ENCODE measurements around the gene CDH12.
"Not testable (repeated sequence)": the region's sequence is repeated elsewhere in the genome, so short reads cannot be mapped to it uniquely, and the experiment has no call there.

The CDH12 gene

DNA sequence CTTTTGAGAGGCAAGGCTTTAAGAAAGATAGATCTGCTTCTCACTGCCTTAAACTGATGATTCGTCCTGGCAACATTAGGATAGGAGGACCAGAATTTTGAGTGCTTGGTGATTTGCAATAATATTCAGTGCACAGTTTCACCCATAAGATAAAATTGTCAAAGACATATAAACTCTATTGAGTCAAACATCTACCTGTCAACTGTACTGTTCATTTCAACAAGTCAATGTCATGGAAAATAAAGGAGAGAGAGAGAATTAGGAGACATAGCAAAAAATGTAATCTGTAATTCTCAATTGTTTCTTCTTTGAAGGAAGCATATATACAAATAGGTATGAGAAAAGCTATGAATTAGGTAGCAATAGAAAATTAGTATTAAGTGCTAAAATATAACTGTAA lies 237.2 kb downstream of the CDH12 start:
- TF ChIP-seq, protein P1, sequence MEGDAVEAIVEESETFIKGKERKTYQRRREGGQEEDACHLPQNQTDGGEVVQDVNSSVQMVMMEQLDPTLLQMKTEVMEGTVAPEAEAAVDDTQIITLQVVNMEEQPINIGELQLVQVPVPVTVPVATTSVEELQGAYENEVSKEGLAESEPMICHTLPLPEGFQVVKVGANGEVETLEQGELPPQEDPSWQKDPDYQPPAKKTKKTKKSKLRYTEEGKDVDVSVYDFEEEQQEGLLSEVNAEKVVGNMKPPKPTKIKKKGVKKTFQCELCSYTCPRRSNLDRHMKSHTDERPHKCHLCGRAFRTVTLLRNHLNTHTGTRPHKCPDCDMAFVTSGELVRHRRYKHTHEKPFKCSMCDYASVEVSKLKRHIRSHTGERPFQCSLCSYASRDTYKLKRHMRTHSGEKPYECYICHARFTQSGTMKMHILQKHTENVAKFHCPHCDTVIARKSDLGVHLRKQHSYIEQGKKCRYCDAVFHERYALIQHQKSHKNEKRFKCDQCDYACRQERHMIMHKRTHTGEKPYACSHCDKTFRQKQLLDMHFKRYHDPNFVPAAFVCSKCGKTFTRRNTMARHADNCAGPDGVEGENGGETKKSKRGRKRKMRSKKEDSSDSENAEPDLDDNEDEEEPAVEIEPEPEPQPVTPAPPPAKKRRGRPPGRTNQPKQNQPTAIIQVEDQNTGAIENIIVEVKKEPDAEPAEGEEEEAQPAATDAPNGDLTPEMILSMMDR (IDR thresholded peaks at IDR 0.05; ENCODE audit: insufficient read depth, low read depth, low read length, missing control alignments): no peak
- no peak overlapping the region for H3K4me3 ChIP-seq (ENCODE audit: low read depth, low read length)
- no peak for DNase-seq (ENCODE audit: low read depth)

DNA sequence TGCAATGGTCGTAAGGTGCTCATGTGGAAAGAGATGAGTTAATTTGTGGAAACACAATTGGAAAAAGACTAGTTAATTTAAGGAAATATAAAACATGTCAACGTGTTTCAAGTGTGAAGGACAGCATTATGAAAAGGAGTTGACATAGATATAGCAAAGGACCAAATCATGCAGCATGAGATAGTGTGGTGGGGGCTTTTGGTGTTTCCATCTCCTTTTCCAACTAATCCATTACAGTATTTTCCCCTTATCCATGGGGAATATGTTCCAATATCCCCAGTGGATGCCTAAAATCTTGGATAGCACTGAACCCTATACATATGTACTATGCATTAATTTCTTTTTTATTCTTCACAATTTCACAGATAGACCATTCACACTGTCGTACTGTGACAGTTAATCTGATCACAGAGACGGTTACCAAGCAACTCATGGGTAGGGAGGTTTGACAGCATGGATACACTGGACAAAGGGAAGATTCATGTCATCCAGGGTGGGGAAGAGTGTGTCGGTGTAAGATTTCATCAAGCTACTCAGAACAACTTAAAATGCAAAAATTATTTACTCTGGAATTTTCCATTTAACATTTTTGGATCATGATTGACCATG lies 238.6 kb downstream of the CDH12 start:
- DNase-seq (ENCODE audit: low read depth): no peak
- TF ChIP-seq, protein P1 (IDR thresholded peaks at IDR 0.05; ENCODE audit: insufficient read depth, low read depth, low read length, missing control alignments): no peak

DNA sequence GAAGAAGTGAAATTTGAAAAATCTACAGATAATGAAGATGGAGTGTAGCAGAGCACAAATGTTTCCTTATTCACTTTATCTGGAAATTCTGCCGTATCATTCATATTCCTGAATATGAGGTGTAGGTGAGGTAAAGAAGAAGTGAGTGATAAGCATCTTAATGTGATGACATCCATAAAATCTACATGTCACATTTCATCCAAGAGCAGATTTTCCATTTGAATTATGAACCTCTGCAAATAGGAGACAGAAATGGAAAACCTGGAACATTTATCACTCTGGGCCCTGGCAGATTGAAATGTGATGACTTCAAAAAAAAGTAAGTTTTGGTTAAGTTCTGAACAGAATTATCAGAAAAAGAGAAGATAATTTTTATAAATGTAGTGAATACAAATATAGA lies 240.2 kb downstream of the CDH12 start:
- TF ChIP-seq, protein P1 (IDR thresholded peaks at IDR 0.05; ENCODE audit: insufficient read depth, low read depth, low read length, missing control alignments): no peak
- H3K4me3 ChIP-seq (ENCODE audit: low read depth, low read length): no peak overlapping the region
- DNase-seq (ENCODE audit: low read depth): no peak

More for the DNA sequence above, 238.6 kb downstream of the CDH12 start:
- no peak overlapping the region for H3K4me3 ChIP-seq (ENCODE audit: low read depth, low read length)

DNA sequence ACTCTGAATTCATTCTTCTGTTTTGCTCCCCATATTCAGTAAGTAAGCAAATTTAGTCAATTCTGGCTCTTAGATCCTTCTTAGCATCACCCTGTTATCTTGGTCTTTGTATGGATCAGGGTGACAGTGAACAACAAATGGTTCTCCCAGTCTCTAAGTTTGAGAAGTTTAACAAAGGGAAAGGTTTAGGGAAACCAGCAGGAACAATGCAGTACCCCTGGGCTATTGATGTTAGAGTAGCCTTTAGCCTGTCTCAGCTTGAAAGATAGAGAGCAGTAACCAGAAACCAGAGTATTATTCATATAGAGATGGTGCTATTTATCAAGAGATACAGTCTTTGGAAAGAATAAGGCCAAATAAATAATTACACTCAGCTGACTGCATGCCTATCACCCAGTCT lies 241.8 kb downstream of the CDH12 start:
- no peak overlapping the region for H3K4me3 ChIP-seq (ENCODE audit: low read depth, low read length)
- TF ChIP-seq, protein P1 (IDR thresholded peaks at IDR 0.05; ENCODE audit: insufficient read depth, low read depth, low read length, missing control alignments): no peak
- DNase-seq (ENCODE audit: low read depth): no peak

DNA sequence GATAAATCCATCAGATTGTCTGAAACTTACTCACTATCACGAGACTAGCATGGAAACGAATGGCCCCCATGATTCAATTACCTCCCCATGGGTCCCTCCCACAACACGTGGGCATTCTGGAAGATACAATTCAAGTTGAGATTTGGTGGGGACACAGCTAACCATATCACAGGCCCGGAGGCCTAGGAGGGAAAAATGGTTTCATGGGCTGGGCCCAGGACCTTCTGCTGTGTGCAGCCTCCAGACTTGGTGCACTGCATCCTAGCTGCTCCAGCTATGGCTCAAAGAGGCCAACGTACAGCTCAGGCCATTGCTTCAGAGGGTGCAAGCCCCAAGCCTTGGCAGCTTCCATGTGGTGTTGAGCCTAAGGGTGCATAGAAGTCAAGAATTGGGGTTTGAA lies 245.6 kb downstream of the CDH12 start:
- not testable (repeated sequence) for DNase-seq (ENCODE audit: low read depth)

DNA sequence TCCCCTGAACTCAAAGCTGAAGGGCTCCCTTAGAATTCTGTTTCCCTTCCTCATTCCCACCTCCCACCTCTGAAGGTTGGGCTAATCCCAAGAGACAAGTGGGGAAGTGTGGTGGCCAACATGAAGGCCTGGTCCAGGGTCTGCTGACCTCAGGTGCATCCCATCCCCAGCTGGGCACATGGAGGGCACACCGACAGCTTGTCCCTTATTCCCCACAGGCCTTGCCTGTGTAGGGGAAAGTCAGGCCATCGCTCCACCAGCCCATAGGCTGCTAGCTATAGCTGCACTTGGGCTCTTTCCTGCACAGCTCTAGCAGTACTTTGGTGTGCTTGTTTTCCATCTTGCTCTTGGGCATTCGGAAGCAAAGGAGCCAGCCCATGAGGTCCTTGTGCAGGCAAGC lies 247.7 kb downstream of the CDH12 start:
- no peak for DNase-seq (ENCODE audit: low read depth)
- no peak overlapping the region for H3K4me3 ChIP-seq (ENCODE audit: low read depth, low read length)
- TF ChIP-seq, protein P1 (IDR thresholded peaks at IDR 0.05; ENCODE audit: insufficient read depth, low read depth, low read length, missing control alignments): no peak

More for the DNA sequence above, 245.6 kb downstream of the CDH12 start:
- not testable (repeated sequence) for H3K4me3 ChIP-seq (ENCODE audit: low read depth, low read length)

DNA sequence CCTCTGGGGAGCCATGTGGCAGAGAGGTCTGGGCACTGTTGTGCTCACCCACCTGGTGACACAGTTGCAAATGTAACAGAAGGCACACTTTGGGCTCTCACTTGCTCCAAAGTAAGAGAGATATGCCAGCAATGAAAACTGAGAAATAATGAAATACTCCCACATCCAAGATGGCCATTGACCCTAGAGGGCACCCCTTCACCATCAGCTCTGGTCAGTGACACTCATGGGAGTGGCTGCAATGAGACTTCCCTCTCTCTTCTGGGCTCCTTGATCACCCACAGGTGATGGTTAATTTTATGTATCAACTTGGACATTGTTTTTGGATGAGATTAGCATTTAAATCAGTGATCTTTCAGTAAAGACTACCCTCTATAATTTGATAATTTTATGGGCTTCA lies 248.4 kb downstream of the CDH12 start:
- no peak overlapping the region for H3K4me3 ChIP-seq (ENCODE audit: low read depth, low read length)
- TF ChIP-seq, protein P1 (IDR thresholded peaks at IDR 0.05; ENCODE audit: insufficient read depth, low read depth, low read length, missing control alignments): no peak
- DNase-seq (ENCODE audit: low read depth): no peak
